PC-9 (cell line): Measurements from ENCODE around the gene SHROOM4.

ENCODE experiments used
- CTCF ChIP-seq: fragments of 200-600 bp; sonication (generic); conservative IDR thresholded peaks from 2 replicates; pipeline ENCODE4 v1.6.1; 2017; ENCODE audit warnings: mixed run types, antibody characterized with exemption, mild to moderate bottlenecking, moderate library complexity
- EZH2 ChIP-seq: fragments of 200-600 bp; sonication (generic); IDR thresholded peaks from 2 replicates; pipeline ENCODE4 v1.8.0; 2017; ENCODE audit warnings: antibody characterized with exemption, low read depth

- TF ChIP-seq CTCF (no peak), EZH2 (no peak)
These were observed 42.6 kb downstream of the SHROOM4 start for GRCh38 chrX:50771382-50771781.
